Activated T-cell treated with anti-CD3 and anti-CD28 coated beads for 48 hours (primary cell): ENCODE results near the gene KDM3A.
"Not testable (repeated sequence)": the region's sequence is repeated elsewhere in the genome, so short reads cannot be mapped to it uniquely, and the experiment has no call there.

Experiments used
- DNase-seq: peaks from one replicate; pipeline ENCODE4 v3.0.0-alpha.2; 2020; ENCODE audit warnings: low read depth

KDM3A gene

GRCh38 chr2:86476918-86477317 is 35.7 kb downstream of the KDM3A start:
- no peak for DNase-seq

DNA sequence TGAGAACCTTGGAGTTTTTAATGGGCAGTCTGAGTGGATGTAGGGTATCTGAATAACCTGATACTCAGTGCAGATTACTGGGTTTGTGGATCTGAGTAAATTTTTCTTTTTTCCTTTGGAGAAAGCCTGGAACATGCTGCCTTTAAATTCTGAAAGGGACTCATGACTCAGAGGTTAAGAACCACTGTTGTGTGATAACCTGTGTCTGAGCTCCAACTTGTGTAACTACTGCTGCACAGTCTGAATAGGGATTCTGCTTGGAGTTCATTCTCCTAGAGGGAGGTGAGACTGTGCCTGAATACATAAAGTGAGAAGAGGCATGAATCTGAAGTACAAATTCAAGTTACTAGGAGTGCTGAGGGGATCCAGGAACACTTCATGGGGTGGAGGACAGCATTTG is 36.2 kb downstream of the KDM3A start:
- DNase-seq: no peak

GRCh38 chr2:86480105-86480504 is 38.9 kb downstream of the KDM3A start:
- DNase-seq: no peak

DNA sequence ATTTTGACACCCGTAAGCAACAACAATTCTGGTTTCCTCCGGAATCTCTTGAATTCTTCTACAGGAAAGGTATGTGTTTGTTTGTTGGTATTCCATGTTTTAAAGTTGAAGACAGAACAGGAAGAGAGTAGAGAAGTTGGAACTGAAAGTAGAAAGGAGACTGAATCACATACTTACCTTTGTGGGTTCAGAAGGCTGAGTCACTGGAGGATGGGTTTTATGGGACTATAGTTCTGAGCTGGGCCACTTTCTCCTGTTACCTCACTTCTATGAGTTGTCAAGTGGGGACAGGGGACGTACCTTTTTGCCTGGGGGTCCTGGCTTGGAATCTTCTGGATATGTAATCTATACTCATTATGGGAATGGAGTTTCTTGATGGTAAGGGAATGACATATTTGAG is 40.9 kb downstream of the KDM3A start:
- DNase-seq: no peak

- DNase-seq: no peak
These were observed 43.2 kb downstream of the KDM3A start for GRCh38 chr2:86484385-86484784.

DNA sequence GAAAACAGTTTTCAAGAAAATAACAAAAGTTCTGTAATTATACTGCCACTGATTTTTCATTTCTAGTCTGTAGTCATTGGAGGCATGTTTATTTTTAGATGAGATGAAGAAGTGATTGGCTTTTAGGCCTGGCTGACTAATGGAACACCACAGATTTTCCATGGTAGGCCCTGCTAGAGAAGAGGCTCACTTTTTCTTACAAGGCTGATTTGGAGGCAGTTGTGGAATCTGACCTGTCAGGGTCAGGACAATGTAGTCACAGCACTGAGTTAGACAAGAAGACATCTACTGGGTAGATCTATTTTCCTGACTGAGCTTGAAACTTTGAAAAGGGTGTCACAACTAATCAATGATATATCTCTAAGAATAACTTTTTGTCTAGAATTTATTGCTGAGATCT is 43.9 kb downstream of the KDM3A start:
- no peak for DNase-seq

DNA sequence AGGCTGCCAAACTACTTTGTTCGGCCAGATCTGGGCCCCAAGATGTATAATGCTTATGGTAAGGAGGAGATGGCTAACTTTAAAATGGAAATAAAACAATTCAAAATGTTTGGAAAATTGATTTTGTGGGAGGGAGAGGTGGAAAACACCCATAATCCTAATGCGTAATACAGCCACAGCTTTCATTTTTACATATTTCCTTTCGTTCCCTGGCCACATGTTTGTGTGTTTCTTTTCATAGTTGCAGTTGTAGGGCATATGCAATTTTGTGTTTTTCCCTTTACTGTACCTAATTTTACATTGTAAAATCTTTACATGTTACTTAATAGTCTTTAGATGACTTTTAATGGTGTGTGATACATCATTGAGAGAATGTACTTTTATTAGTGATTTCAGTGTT is 44.6 kb downstream of the KDM3A start:
- DNase-seq: no peak

GRCh38 chr2:86487062-86487461 is 45.9 kb downstream of the KDM3A start:
- DNase-seq: no peak

- DNase-seq: no peak
These were observed 47.5 kb downstream of the KDM3A start for GRCh38 chr2:86488561-86489250.

DNA sequence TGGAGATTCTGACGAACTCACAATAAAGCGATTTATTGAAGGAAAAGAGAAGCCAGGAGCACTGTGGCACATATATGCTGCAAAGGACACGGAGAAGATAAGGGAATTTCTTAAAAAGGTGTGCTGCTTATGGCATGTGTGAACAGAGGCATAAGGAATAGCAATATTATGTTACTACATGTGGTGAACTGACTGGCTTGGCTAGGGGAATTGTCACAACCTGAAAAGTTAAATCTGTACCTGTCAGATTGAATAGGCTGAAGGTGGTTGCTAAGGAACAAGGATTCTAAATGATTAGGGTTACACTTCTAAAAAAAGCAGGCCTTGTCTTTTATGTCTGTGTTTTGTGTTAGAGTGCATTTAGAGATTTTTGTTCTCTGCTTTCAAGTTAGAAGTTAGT is 48.4 kb downstream of the KDM3A start:
- DNase-seq: no peak

GRCh38 chr2:86490245-86490644 is 49.1 kb downstream of the KDM3A start:
- DNase-seq: no peak

GRCh38 chr2:86491088-86491487 is 49.9 kb downstream of the KDM3A start:
- DNase-seq: no peak

DNA sequence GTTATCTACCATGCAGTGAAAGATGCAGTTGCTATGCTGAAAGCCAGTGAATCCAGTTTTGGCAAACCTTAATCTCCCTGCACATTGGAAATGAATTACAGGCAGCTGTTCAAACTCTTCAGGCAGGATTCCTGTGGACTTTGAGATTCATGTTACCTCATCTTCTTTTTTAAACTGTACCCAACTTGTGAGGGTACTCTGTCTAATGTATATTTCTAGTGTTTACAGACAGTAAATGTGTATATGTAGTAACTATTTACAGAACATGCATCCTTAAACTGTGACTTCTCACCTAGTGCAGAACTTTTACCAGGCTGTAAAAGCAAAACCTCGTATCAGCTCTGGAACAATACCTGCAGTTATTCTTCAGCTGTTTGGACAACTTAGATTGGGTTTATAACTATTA is 50.9 kb downstream of the KDM3A start:
- no peak for DNase-seq

DNA sequence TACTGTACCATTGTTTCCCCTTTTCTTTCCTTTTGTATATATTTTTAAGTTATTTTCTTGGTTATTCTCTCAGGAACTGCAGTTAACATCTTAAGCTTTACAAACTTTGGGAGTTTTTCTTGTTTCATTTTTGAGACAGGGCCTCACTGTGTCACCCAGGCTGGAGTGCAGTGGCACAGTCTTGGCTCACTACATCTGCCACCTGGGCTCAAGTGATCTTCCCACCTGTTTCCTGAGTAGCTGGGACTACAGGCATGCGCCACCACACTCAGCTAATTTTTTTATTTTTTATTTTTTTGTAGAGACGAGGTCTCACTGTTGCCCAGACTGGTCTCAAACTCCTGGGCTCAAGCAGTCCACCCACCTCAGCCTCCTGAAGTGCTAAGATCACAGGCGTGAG is 55.2 kb downstream of the KDM3A start:
- DNase-seq: not testable (repeated sequence)

GRCh38 chr2:86498468-86499260 is 57.5 kb downstream of the KDM3A start:
- DNase-seq: no peak

- DNase-seq: no peak
These were observed 58.2 kb downstream of the KDM3A start for GRCh38 chr2:86499326-86499725.

GRCh38 chr2:86500325-86501083 is 59.3 kb downstream of the KDM3A start:
- DNase-seq: no peak

DNA sequence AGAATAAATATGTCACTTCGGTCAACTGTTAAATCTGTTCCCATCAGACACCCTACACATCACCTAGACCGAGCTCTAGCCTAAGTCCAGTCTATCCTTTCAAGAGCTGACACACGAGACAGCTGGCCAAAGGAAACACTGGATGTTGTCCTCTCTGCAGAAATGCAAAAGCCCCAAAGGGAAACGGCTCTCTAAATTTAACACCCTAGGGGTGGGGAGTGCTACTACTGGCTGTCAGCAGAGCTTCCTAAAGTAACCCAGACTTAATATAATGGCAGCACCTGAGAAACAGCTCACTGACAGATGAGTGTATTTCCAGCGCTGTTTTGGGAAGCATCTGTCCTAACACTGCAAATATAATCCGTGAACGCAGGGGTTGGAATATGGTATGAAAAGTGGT is 66.4 kb downstream of the KDM3A start:
- DNase-seq: no peak

- DNase-seq: no peak
These were observed 69.3 kb downstream of the KDM3A start for GRCh38 chr2:86510436-86510933.

GRCh38 chr2:86512034-86512433 is 70.9 kb downstream of the KDM3A start:
- DNase-seq: no peak

GRCh38 chr2:86512892-86513291 is 71.7 kb downstream of the KDM3A start:
- DNase-seq: no peak

- no peak for DNase-seq
These were observed 72.9 kb downstream of the KDM3A start for GRCh38 chr2:86513948-86514660.
